Stimulated activated naive CD4-positive, alpha-beta T cell treated with Interleukin-2 at 50 U/mL for 16 hours (primary cell): Measurements from ENCODE around the gene MRGPRG.

Source experiments
- DNase-seq: peaks from one replicate; lab custom pipeline; 2025; lab: John Stamatoyannopoulos, UW

MRGPRG gene

GRCh38 chr11:3207526-3208189 is 11.0 kb downstream of the MRGPRG start:
- DNase-seq, result no peak

GRCh38 chr11:3206922-3207204 is 11.8 kb downstream of the MRGPRG start:
- no peak for DNase-seq

- no peak for DNase-seq
Measured at GRCh38 chr11:3206156-3206921, 12.3 kb downstream of the MRGPRG start.

GRCh38 chr11:3205261-3206155 is 13.1 kb downstream of the MRGPRG start:
- no peak for DNase-seq

GRCh38 chr11:3204141-3205015 is 14.2 kb downstream of the MRGPRG start:
- DNase-seq, result no peak

- DNase-seq, result no peak
Measured at GRCh38 chr11:3203221-3204043, 15.2 kb downstream of the MRGPRG start.

GRCh38 chr11:3202759-3203158 is 15.9 kb downstream of the MRGPRG start:
- DNase-seq, result no peak

GRCh38 chr11:3202305-3202704 is 16.3 kb downstream of the MRGPRG start:
- DNase-seq, result no peak

GRCh38 chr11:3201677-3202181 is 16.9 kb downstream of the MRGPRG start:
- DNase-seq, result no peak

- no peak for DNase-seq
Measured at GRCh38 chr11:3201112-3201581, 17.5 kb downstream of the MRGPRG start.

GRCh38 chr11:3200388-3201111 is 18.1 kb downstream of the MRGPRG start:
- DNase-seq, result no peak

- no peak for DNase-seq
Measured at GRCh38 chr11:3199537-3200295, 18.9 kb downstream of the MRGPRG start.

- DNase-seq, result no peak
Measured at GRCh38 chr11:3198815-3199214, 19.8 kb downstream of the MRGPRG start.

- no peak for DNase-seq
Measured at GRCh38 chr11:3197878-3198528, 20.6 kb downstream of the MRGPRG start.

GRCh38 chr11:3197044-3197695 is 21.4 kb downstream of the MRGPRG start:
- no peak for DNase-seq

GRCh38 chr11:3196161-3197043 is 22.2 kb downstream of the MRGPRG start:
- no peak for DNase-seq
